ENCODE data around the gene BCOR.

- TF ChIP-seq CTCF (IDR thresholded peaks at IDR 0.05; ENCODE audit: control extremely low read depth in 1 of 3, insufficient read depth in 1 of 3, low read depth in 1 of 3, low read length in 3 of 3): no peak
- no peak for TF ChIP-seq CBX8 (IDR thresholded peaks at IDR 0.05; ENCODE audit: borderline replicate concordance, low read depth, low read length)
- TF ChIP-seq SIN3A (conservative IDR thresholded peaks at IDR 0.05 in 1 of 2, IDR thresholded peaks at IDR 0.05 in 1 of 2; ENCODE audit: low read depth in 1 of 2, low read length in 2 of 2): no peak
- no peak for TF ChIP-seq KDM1A (IDR thresholded peaks at IDR 0.05; ENCODE audit: borderline replicate concordance, low read length)
- TF ChIP-seq POLR2AphosphoS5 (IDR thresholded peaks at IDR 0.05; ENCODE audit: low read depth, low read length): no peak
- no peak for TF ChIP-seq CBX5 (IDR thresholded peaks at IDR 0.05; ENCODE audit: low read depth, low read length)
- TF ChIP-seq POLR2A (IDR thresholded peaks at IDR 0.05; ENCODE audit: control extremely low read depth in 1 of 2, low read depth in 2 of 2, low read length in 2 of 2): no peak
- TF ChIP-seq NRF1 (IDR thresholded peaks at IDR 0.05; ENCODE audit: low read depth, low read length): no peak
- TF ChIP-seq MAX (IDR thresholded peaks at IDR 0.05): no peak
- no peak for TF ChIP-seq KDM5A (IDR thresholded peaks at IDR 0.05; ENCODE audit: low read length)
- TF ChIP-seq BCL11A (IDR thresholded peaks at IDR 0.05; ENCODE audit: low read depth in 2 of 2, low read length in 2 of 2): no peak
- no peak for TF ChIP-seq CEBPB (IDR thresholded peaks at IDR 0.05; ENCODE audit: low read depth, low read length)
- no peak for TF ChIP-seq SP1 (IDR thresholded peaks at IDR 0.05; ENCODE audit: low read depth, low read length)
Observed at GRCh38 chrX:40077906-40078305, 19.9 kb downstream of the BCOR start.

Data from H1 (cell line).